Fibroblast of lung (primary cell): ENCODE measurements around the gene CEP250.

ENCODE experiments used
- EZH2 ChIP-seq: IDR thresholded peaks from 2 replicates; pipeline ENCODE4 v1.5.1; 2012; ENCODE audit warnings: low read length, control low read depth, mild to moderate bottlenecking; ENCODE audit errors: missing control alignments
- TF ChIP-seq, protein P1 (sequence below), 2 donors: IDR thresholded peaks in 1 of 2; conservative IDR thresholded peaks in 1 of 2; 1 replicate in 1 of 2; 2 replicates in 1 of 2; pipeline ENCODE4 v1.5.1; 2011 to 2012; ENCODE audit warnings: low read length in 2 of 2, control low read depth in 1 of 2, inconsistent platforms in 1 of 2, low read depth in 1 of 2, mild to moderate bottlenecking in 1 of 2

DNA sequence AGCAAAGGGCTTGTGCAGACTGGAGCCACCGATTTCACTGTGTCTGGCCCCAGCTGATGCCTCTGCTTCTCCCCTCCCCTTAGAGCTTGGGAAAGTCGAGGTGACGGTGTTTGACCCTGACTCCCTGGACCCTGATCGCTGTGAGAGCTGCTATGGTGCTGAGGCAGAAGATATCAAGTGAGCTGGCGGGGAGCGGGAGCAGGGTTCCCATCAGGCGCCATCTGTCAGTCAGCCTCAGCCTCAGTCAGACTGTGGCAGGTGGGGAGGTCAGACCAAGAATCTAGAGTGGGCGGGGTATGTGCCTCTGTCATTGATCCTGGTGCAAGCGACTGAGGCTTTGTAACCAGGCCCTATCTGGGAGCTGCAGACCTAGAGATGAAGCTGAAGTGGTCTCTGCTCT is 91.9 kb downstream of the CEP250 start:
- TF ChIP-seq, protein P1, sequence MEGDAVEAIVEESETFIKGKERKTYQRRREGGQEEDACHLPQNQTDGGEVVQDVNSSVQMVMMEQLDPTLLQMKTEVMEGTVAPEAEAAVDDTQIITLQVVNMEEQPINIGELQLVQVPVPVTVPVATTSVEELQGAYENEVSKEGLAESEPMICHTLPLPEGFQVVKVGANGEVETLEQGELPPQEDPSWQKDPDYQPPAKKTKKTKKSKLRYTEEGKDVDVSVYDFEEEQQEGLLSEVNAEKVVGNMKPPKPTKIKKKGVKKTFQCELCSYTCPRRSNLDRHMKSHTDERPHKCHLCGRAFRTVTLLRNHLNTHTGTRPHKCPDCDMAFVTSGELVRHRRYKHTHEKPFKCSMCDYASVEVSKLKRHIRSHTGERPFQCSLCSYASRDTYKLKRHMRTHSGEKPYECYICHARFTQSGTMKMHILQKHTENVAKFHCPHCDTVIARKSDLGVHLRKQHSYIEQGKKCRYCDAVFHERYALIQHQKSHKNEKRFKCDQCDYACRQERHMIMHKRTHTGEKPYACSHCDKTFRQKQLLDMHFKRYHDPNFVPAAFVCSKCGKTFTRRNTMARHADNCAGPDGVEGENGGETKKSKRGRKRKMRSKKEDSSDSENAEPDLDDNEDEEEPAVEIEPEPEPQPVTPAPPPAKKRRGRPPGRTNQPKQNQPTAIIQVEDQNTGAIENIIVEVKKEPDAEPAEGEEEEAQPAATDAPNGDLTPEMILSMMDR (conservative IDR thresholded peaks at IDR 0.05 in 1 of 2, IDR thresholded peaks at IDR 0.05 in 1 of 2; ENCODE audit: low read depth in 1 of 2, low read length in 2 of 2), result no peak
- TF ChIP-seq EZH2, result no peak
